GM19035 (cell line): ENCODE data around the gene ME3.
"Not testable (repeated sequence)": the region's sequence is repeated elsewhere in the genome, so short reads cannot be mapped to it uniquely, and the experiment has no call there.

Experiments used
- ATAC-seq: cut with Tn5 transposase; IDR thresholded peaks from one replicate; pipeline ENCODE4 v1.9.1; 2021; ENCODE audit not compliant: unreplicated experiment

Gene ME3

GRCh38 chr11:86666193-86666592 lies 6.2 kb downstream of the ME3 start:
- no peak for ATAC-seq

GRCh38 chr11:86664930-86665329 lies 7.5 kb downstream of the ME3 start:
- no peak for ATAC-seq

- ATAC-seq, result no peak
Measured at GRCh38 chr11:86663761-86664160, 8.7 kb downstream of the ME3 start.

GRCh38 chr11:86663291-86663690 lies 9.1 kb downstream of the ME3 start:
- ATAC-seq, result no peak

GRCh38 chr11:86660736-86661135 lies 11.7 kb downstream of the ME3 start:
- no peak for ATAC-seq

GRCh38 chr11:86660088-86660487 lies 12.3 kb downstream of the ME3 start:
- ATAC-seq, result no peak

GRCh38 chr11:86658534-86658933 lies 13.9 kb downstream of the ME3 start:
- no peak for ATAC-seq

GRCh38 chr11:86645212-86645611 lies 27.2 kb downstream of the ME3 start:
- not testable (repeated sequence) for ATAC-seq

- no peak for ATAC-seq
Measured at GRCh38 chr11:86644291-86644690, 28.1 kb downstream of the ME3 start.

GRCh38 chr11:86641537-86642261 lies 30.7 kb downstream of the ME3 start:
- ATAC-seq, result no peak

GRCh38 chr11:86639137-86639536 lies 33.3 kb downstream of the ME3 start:
- no peak for ATAC-seq

GRCh38 chr11:86638673-86639072 lies 33.7 kb downstream of the ME3 start:
- ATAC-seq, result no peak

GRCh38 chr11:86637988-86638387 lies 34.4 kb downstream of the ME3 start:
- no peak for ATAC-seq

GRCh38 chr11:86636275-86636674 lies 36.1 kb downstream of the ME3 start:
- ATAC-seq, result no peak

GRCh38 chr11:86632499-86633269 lies 39.7 kb downstream of the ME3 start:
- no peak for ATAC-seq

- no peak for ATAC-seq
Measured at GRCh38 chr11:86630229-86630981, 42.0 kb downstream of the ME3 start.

GRCh38 chr11:86629045-86629706 lies 43.2 kb downstream of the ME3 start:
- ATAC-seq, result no peak

GRCh38 chr11:86627776-86628455 lies 44.5 kb downstream of the ME3 start:
- no peak for ATAC-seq

GRCh38 chr11:86625981-86626380 lies 46.4 kb downstream of the ME3 start:
- peak; percentile 6 for ATAC-seq

GRCh38 chr11:86625544-86625943 lies 46.9 kb downstream of the ME3 start:
- ATAC-seq, result peak; percentile 66

GRCh38 chr11:86624366-86624765 lies 48.0 kb downstream of the ME3 start:
- ATAC-seq, result no peak
